Panc1 (cell line): ENCODE results near the gene OR52D1. TPM values are rescaled to one million over a fixed set of nuclear protein-coding genes. Genes with fewer than 3 reads are reported as not detected.

Experiments
- ATAC-seq: fragments of 200-7000 bp; cut with Tn5 transposase; 2 replicates; pipeline ENCODE4 v1.9.1; 2020; ENCODE audit warnings: mild to moderate bottlenecking, moderate library complexity
- BruUV-seq: library from RNA; stranded (reverse); fragments of 400-500 nt; replicated peaks from 2 replicates; lab custom pipeline; 2021; lab: Mats Ljungman, UMichigan
- CTCF ChIA-PET: fragments of 300-600 bp; sonication (Branson Sonifier 250); formaldehyde crosslinking; loops from one replicate; lab custom pipeline; 2022; ENCODE audit warnings: antibody characterized with exemption; lab: Charles Lee
- POLR2A ChIA-PET: fragments of 300-600 bp; sonication (Branson Sonifier 250); formaldehyde crosslinking; loops from one replicate; lab custom pipeline; 2022; ENCODE audit warnings: antibody characterized with exemption; lab: Charles Lee
- DNase-seq: peaks from one replicate; pipeline ENCODE4 v3.0.0-alpha.2; 2010; ENCODE audit warnings: low read depth, low spot score
- H3K27ac ChIP-seq: 2 replicates; pipeline ENCODE4 v1.5.1; 2011; ENCODE audit warnings: mild to moderate bottlenecking, low read length, inconsistent platforms
- H3K27me3 ChIP-seq: fragments of 200-500 bp; sonication (Bioruptor generic); 2 replicates; pipeline ENCODE4 v1.6.0; 2014; ENCODE audit warnings: low read length, inconsistent platforms; ENCODE audit not compliant: control insufficient read depth, insufficient read depth
- H3K36me3 ChIP-seq: fragments of 200-500 bp; sonication (Bioruptor generic); 2 replicates; pipeline ENCODE4 v1.5.1; 2014; ENCODE audit warnings: inconsistent platforms, mild to moderate bottlenecking, low read length, moderate library complexity; ENCODE audit not compliant: control insufficient read depth, insufficient read depth
- H3K4me1 ChIP-seq: 2 replicates; pipeline ENCODE4 v1.5.1; 2011; ENCODE audit warnings: inconsistent platforms, mild to moderate bottlenecking, low read length, moderate library complexity; ENCODE audit not compliant: control insufficient read depth, insufficient read depth
- H3K4me3 ChIP-seq, 2 experiments: 2 replicates each; pipeline ENCODE4 v1.5.1; 2011 to 2012; ENCODE audit warnings: low read depth in 2 of 2, low read length in 2 of 2, mild to moderate bottlenecking in 2 of 2, inconsistent platforms in 1 of 2, moderate library complexity in 1 of 2
- H3K9me3 ChIP-seq: fragments of 200-500 bp; sonication (Bioruptor generic); 2 replicates; pipeline ENCODE4 v1.5.1; 2014; ENCODE audit warnings: low read depth, mild to moderate bottlenecking, inconsistent platforms, low read length, moderate library complexity; ENCODE audit not compliant: control insufficient read depth, insufficient read depth
- POLR2AphosphoS5 ChIP-seq: IDR thresholded peaks from 2 replicates; pipeline ENCODE4 v1.6.1; 2012; ENCODE audit warnings: mild to moderate bottlenecking, low read depth, low read length, moderate library complexity
- REST ChIP-seq, 2 experiments: IDR thresholded peaks; 2 replicates each; pipeline ENCODE4 v1.6.1; 2011 to 2012; ENCODE audit warnings: low read depth in 2 of 2, control low read depth in 1 of 2, low read length in 1 of 2, mild to moderate bottlenecking in 1 of 2, moderate library complexity in 1 of 2; ENCODE audit not compliant: insufficient read depth in 1 of 2
- SIN3A ChIP-seq: IDR thresholded peaks from 2 replicates; pipeline ENCODE4 v1.6.1; 2012; ENCODE audit warnings: low read depth, mild to moderate bottlenecking, low read length, moderate library complexity, borderline replicate concordance; ENCODE audit not compliant: insufficient read depth
- TCF7L2 ChIP-seq: IDR thresholded peaks from 2 replicates; pipeline ENCODE4 v1.6.1; 2011; ENCODE audit warnings: mild to moderate bottlenecking, low read depth, low read length, inconsistent platforms
- in situ Hi-C: cut with HindIII; loops from 2 replicates; pipeline ENCODE4 v1.10.0; 2016; ENCODE audit warnings: low sequenced_read_pairs, low pct_unique_long_range_greater_than_20kb
- intact Hi-C: fragments of 100-400 bp; cut with micrococcal nuclease; formaldehyde crosslinking; loops from one replicate; pipeline ENCODE4 v1.10.0; 2022; ENCODE audit not compliant: unreplicated experiment
- total RNA-seq: library from RNA; stranded (reverse); gene quantifications from one replicate; pipeline ENCODE4 v1.2.1, GENCODE V29; 2021; ENCODE audit not compliant: unreplicated experiment
- TF ChIP-seq, protein P1 (sequence below): fragments of 450-650 bp; IDR thresholded peaks from 2 replicates; pipeline ENCODE4 v1.5.1; 2017; ENCODE audit warnings: mild to moderate bottlenecking

The OR52D1 gene
- total RNA-seq, 1 experiment from 2014 or later = not detected

- Histone ChIP-seq H3K4me3 (no peak overlapping the region), H3K9me3 (no peaks in the 10 kb centered on the region), H3K36me3 (no peaks in the 10 kb centered on the region; the same call in 1 of the 2 replicates), H3K27me3 (peaks cover 3% of the 10 kb centered on the region; the same call in 1 of the 2 replicates), H3K4me1 (no peaks in the 10 kb centered on the region), H3K27ac (no peak overlapping the region)
- BruUV-seq = no TSS peak
- ChIA-PET CTCF (interaction anchor here (0.5 kb wide), 1 partner anchor 312 kb away, joined by 3 read pairs; no protein-coding TSS in a partner anchor), POLR2A (no interaction called here)
- intact Hi-C loops (no loop called here), in situ Hi-C loops (no loop called here)
- TF ChIP-seq POLR2AphosphoS5 (no peak), SIN3A (no peak), REST (IDR thresholded peaks at IDR 0.05; ENCODE audit: insufficient read depth in 1 of 2, low read depth in 2 of 2, low read length in 1 of 2) (no peak), TCF7L2 (no peak)
- DNase-seq (no peak), ATAC-seq (no peak)
These were observed 19.4 kb downstream of the OR52D1 start for GRCh38 chr11:5507933-5508305.

DNA sequence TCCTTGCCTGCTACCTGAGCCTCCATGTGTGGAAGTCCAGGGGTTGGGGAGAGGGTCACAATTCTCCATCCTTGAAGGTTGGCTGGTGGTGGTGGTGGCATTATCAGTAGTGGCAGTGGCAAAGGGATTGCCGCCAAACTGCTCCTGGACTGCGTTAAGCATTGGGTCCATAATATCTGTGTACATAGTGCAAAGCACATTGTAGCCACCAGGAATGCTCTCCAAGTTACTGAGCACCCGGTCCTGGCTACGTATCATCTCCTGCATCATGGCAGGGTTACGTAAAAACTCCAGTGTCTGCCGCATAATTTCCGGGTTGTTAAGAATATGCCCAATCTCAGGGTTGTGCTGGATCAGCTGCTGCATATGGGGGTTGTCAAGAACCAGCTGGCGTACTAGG is 20.1 kb downstream of the OR52D1 start:
- Histone ChIP-seq H3K27ac (no peak overlapping the region), H3K4me3 (no peak overlapping the region), H3K27me3 (peaks cover 3% of the 10 kb centered on the region; the same call in 1 of the 2 replicates), H3K4me1 (no peaks in the 10 kb centered on the region), H3K9me3 (no peaks in the 10 kb centered on the region), H3K36me3 (no peaks in the 10 kb centered on the region; the same call in 1 of the 2 replicates)
- ATAC-seq = no peak
- ChIA-PET CTCF (no interaction called here), POLR2A (no interaction called here)
- TF ChIP-seq SIN3A (no peak), POLR2AphosphoS5 (no peak)
- in situ Hi-C loops (no loop called here), intact Hi-C loops (no loop called here)
- DNase-seq = no peak
- BruUV-seq = no TSS peak

DNA sequence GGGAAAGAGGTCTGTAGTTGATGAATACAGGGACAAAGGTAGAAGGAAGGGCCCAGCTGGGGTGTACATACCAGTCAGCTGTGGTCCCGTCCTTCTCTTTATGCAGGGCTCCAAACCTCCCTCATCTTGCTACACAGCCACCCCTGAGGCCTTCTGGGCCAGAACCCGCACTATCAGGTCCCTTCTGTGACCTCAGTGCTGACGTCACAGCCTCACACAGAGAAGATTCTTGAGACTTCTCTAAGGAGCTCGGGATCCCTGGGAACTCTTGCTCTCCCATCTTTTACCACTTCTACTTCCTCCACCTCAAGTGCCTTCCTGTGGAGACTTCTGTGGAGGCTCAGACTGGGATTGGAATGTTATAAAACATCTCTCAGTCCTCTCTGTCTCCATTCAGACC is 21.3 kb downstream of the OR52D1 start, which contains the start of gene UBQLN3:
Gene UBQLN3 (minus strand): TSS at position 155 of the 400 bp plus-strand sequence. CDS start 399 bp downstream, outside the sequence.
- CTCF ChIA-PET = no interaction called here

More for the DNA sequence above, 21.3 kb downstream of the OR52D1 start, which contains the start of gene UBQLN3:
- intact Hi-C loops = no loop called here
- ATAC-seq (no peak), DNase-seq (no peak)
- Histone ChIP-seq H3K27me3 (peaks cover 3% of the 10 kb centered on the region; the same call in 1 of the 2 replicates), H3K4me3 (no peak within 1 kb of the TSS), H3K9me3 (no peaks in the 10 kb centered on the region), H3K27ac (no peak within 1 kb of the TSS), H3K36me3 (no peaks in the 10 kb centered on the region; the same call in 1 of the 2 replicates), H3K4me1 (no peaks in the 10 kb centered on the region)
- TF ChIP-seq REST (IDR thresholded peaks at IDR 0.05; ENCODE audit: insufficient read depth in 1 of 2, low read depth in 2 of 2, low read length in 1 of 2) = no peak
- TF ChIP-seq POLR2AphosphoS5 = no peak
- TF ChIP-seq TCF7L2 = no peak
- no peak for TF ChIP-seq SIN3A
- TF ChIP-seq, protein P1, sequence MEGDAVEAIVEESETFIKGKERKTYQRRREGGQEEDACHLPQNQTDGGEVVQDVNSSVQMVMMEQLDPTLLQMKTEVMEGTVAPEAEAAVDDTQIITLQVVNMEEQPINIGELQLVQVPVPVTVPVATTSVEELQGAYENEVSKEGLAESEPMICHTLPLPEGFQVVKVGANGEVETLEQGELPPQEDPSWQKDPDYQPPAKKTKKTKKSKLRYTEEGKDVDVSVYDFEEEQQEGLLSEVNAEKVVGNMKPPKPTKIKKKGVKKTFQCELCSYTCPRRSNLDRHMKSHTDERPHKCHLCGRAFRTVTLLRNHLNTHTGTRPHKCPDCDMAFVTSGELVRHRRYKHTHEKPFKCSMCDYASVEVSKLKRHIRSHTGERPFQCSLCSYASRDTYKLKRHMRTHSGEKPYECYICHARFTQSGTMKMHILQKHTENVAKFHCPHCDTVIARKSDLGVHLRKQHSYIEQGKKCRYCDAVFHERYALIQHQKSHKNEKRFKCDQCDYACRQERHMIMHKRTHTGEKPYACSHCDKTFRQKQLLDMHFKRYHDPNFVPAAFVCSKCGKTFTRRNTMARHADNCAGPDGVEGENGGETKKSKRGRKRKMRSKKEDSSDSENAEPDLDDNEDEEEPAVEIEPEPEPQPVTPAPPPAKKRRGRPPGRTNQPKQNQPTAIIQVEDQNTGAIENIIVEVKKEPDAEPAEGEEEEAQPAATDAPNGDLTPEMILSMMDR = no peak
- POLR2A ChIA-PET = no interaction called here
- in situ Hi-C loops = no loop called here
- no TSS peak for BruUV-seq
